Skeletal muscle cell (primary cell): ENCODE measurements around the gene PLXNA3.

Source experiments
- DNase-seq: peaks from one replicate; pipeline ENCODE4 v3.0.0-alpha.2; 2010; ENCODE audit warnings: low read depth
- H3K4me3 ChIP-seq: 2 replicates; pipeline ENCODE4 v1.5.1; 2011; ENCODE audit warnings: low read depth, mild to moderate bottlenecking, control low read depth, low read length, moderate library complexity

Gene PLXNA3

DNA sequence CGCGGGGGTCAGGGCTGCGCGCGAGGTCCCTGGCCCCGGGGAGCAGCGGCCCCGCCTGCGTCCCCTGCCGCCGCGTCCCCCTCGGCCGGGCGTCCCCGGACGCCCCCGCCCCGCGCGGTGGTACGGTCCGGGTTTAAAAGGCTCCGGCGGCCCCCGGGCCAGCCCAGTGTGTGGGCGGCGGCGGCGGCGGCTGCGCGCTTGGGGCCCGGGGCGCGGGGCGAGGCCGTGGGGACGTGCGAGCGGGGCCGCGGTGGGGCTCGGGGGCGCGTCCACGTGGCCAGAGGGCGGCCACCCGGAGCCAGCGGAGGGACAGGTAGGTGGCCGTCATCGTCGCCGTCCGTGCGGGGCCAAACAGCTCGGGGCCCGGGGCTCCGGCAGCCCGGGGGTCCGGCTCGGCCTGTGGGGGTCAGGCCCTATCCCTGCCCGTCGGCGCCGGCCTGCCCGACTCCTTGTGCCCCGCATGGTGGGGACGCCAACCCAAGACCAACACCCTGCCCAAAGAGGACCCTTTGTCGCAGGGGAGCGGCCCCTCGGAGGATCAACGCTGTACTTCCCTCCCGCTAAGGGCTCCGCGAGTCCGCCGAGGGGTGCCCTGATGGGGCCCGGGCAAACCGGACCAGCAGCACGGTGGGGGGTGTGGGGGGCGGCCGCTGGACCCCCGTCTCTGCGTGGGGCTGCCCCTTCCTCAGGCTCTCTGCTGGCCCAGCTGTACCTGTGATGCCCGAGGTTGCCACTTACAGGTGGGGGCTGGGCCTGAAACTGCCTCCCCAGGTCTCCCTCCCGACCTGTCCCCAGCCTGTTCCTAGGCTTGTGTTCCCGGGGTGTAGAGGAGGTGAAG is at the start of gene PLXNA3:
PLXNA3 (plus strand) TSS at position 166 of the 838 bp plus-strand sequence. CDS start 1,903 bp downstream, outside the sequence.
- peak within 1 kb of the TSS; percentile 74 for H3K4me3 ChIP-seq
- DNase-seq, result no peak

DNA sequence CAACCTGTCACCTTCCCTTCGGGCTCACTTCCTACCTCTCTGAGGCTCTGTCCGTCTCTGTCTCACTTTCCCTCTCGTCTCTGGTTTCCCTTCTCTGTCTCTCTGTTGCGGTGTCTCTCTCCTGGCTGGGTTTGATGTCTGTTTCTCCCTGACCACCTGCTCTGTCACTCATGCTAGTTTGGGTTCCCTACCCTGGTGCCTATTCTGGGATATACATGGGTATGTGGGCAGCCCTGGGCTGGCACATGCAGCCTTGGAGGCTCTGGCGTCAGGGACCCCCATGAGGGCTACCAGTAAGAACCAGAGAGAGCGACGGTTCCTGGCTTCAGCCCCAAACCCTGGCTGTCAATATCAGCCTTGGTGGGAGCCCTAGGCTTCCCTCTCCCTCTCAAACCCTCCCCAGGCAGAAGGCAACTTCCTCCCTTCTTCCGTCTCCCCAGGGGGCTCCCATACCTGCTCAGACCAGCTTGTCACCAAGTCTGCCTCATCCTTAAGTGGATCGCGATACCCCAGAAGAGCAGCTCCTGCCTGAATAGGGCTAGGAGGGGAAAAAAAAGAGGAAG is 49.3 kb upstream of the PLXNA3 start:
- DNase-seq, result no peak
- H3K4me3 ChIP-seq, result peak overlapping the region; percentile 56

DNA sequence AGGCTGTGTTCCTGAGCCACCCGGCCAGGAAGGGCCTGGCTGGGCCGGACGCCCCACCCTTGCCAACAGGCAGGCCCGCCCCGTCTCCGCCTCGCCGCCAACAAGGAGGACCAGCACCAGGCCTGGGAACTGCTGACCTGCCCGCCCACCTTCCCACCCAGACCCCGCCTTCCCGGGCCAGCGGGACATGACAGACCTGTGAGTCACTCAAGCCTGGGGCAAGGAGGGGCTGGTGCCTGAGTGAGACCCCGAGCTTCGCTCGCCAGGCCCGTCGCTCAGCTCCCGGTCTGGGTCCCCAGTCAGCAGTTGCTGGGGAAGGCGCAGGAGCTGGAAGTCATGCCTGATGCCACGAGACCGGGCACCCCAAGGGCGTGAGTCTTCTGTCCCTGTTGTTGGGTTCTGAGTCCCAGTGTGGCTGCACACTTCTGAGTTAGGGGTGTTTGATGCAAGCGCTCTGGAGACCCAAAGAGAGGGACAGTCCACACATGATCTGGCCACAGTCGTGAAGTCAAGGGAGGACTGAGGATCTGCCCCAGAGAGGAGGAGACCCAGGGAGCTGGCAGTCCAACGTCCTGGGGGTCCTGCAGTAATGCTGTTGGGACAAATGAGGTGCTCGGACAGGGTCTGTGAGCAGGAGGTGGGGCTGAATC is 48.7 kb upstream of the PLXNA3 start, which contains the start of gene DNASE1L1:
DNASE1L1 (minus strand) TSS at position 33 of the 650 bp plus-strand sequence. CDS start 3,686 bp downstream, outside the sequence.
- peak within 1 kb of the TSS; percentile 56 for H3K4me3 ChIP-seq
- DNase-seq, result peak; percentile 71

DNA sequence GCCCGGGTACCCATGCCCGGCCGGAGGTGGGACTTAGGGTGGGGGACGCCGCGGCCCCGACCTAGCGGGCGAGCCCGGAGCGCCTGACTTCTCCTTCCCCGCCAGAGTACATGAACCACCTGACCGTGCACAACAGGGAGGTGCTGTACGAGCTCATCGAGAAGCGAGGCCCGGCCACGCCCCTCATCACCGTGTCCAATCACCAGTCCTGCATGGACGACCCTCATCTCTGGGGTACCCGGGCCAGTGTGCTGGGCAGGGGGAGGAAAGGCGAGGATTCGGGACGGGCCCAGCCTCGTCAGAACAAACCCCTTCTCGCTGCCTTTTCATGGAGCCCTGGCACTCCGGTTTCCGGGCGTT is 46.1 kb upstream of the PLXNA3 start:
- DNase-seq, result no peak
- H3K4me3 ChIP-seq, result peak overlapping the region; percentile 64

DNA sequence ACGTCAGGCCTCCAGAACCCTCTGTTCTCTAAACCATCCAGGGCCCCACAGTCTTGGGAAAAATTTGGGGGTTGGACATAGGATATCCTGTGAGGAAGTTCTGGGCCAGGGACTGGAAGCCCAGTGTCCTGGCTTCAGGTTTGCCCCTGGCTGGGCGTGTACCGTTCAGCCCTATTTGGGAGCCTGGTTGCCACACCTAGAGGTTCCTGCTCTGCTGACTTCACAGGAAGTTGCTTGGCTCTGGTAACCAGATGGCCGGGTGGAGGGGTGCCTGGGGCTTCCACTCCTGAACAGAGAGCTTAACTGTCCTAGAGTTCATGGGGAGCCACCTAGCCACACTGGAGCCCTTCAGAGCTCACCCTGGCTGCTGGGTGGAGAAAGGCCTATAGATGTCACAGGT is 45.6 kb upstream of the PLXNA3 start:
- H3K4me3 ChIP-seq, result peak overlapping the region; percentile 64
- DNase-seq, result no peak

DNA sequence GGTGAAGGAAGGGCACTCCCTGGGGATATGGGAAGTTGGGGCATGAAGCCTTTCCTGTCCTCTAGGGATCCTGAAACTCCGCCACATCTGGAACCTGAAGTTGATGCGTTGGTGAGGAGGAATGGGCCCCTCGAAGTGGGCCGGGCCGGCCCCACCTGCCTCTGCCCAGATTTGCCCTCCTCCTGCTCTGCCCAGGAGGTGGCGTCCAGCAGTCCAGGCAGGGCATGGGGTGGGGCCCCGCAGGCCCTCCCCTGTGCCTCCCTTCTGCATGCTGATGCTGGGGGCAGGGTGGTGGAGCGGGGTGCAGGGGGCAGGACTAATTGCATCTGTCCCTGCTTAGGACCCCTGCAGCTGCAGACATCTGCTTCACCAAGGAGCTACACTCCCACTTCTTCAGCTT is 44.9 kb upstream of the PLXNA3 start:
- no peak overlapping the region for H3K4me3 ChIP-seq
- DNase-seq, result no peak

DNA sequence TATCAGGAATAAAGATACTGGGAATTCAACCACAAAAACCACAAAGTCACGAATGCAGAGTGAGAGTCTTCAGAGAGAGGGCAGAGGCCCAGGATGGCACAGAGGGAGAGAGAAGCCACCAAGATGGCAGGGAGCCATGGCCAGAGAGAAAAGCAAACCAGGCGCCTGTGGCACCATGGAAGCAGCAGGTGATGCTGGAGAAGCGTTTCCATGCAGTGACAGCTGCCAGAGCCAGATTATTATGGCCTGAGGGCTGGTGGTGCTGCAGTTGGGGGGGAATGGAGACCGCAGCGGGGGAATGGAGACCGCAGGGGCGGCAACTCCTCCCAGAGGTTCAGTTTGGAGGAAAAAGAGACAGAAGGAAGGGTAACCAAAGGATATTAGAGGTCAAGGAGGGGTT is 40.9 kb upstream of the PLXNA3 start:
- no peak for DNase-seq
- no peak overlapping the region for H3K4me3 ChIP-seq

DNA sequence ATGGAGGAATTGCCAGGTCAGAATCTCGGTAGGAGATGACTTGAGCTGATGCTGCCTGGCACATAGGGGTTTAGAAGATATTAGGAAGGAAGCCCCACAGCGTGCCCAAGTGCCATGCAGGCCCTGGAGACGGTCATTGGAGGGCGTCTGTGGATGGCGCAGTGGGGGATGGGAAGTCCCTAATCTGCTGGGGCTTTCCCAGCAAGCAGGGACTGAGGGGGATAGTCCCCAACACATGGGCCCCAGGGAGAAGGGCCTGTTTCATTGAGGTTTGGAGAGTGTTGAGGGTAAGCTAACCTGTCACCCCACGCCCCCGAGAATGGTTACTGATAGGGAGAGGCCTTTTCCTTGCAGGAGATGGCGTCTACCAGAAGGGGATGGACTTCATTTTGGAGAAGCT is 38.9 kb upstream of the PLXNA3 start:
- no peak for DNase-seq
- no peak overlapping the region for H3K4me3 ChIP-seq

DNA sequence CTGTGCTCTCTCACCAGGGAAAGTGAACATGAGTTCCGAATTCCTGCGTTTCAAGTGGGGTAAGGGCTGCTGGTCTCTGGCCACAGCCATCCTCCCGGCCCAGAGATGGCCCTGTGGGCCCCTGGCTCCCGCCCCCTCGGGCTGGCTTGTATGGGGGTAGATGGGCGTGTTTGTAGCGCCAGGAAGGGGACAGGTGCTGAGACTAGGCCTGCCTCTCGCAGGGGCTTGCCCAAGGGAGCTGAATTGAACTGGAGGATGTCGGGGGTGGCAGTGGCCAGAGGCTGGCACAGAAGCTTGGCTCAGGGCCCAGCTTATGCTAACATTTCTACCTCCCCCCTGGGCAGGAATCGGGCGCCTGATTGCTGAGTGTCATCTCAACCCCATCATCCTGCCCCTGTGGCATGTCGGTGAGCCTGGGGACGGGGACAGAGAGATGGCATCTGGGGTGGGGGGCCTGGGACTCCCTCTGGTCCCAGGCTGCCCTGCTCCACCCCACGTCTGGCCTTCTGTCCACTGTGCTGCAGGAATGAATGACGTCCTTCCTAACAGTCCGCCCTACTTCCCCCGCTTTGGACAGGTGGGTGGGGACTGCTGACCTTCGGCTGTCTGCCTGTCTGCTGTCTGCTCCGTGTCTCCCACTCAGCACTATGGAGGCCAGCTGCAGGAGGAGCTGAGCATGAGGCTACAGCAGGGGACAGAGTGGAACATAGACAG is 38.2 kb upstream of the PLXNA3 start:
- no peak overlapping the region for H3K4me3 ChIP-seq
- no peak for DNase-seq

GRCh38 chrX:154420402-154420756 is 37.7 kb upstream of the PLXNA3 start:
- DNase-seq, result no peak
- no peak overlapping the region for H3K4me3 ChIP-seq

DNA sequence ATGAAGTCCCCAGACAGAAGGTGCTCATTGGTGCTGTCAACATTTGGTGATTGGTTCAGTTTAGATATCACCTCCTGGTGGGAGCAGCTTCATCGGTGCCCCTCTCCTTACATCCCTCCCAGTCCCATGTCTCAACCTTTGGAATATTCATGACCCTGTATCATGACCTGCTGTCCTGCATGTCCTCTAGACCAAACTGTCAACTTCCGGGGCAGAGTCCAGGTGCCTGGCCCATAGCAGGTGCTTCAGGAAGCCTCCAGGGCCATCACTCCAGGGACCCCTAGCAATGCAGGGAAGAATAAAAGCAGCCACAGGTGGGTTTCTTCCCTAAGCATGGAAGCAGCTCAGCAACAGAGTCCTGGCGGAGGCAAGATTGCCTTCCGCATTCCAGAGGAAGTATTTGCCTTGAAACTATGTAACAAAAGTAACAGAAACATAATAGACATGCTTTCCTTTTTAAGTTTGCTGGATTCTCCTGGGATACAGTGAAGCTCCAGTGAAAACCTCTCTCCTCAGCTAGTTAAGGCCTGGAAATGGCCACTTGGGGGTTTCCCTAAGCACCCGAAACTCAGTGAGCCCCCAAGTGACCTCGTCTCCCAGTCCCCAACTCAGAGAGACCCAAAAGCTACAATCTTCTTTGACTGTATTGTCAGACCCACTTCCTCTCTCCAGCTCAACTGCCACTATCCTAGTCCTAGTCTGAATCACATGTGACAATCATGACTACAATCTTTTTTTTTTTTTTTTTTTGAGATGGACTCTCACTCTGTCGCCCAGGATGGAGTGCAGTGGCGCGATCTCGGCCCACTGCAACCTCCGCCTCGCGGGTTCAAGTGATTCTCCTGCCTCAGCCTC is 30.9 kb upstream of the PLXNA3 start:
- no peak overlapping the region for H3K4me3 ChIP-seq
- DNase-seq, result no peak

DNA sequence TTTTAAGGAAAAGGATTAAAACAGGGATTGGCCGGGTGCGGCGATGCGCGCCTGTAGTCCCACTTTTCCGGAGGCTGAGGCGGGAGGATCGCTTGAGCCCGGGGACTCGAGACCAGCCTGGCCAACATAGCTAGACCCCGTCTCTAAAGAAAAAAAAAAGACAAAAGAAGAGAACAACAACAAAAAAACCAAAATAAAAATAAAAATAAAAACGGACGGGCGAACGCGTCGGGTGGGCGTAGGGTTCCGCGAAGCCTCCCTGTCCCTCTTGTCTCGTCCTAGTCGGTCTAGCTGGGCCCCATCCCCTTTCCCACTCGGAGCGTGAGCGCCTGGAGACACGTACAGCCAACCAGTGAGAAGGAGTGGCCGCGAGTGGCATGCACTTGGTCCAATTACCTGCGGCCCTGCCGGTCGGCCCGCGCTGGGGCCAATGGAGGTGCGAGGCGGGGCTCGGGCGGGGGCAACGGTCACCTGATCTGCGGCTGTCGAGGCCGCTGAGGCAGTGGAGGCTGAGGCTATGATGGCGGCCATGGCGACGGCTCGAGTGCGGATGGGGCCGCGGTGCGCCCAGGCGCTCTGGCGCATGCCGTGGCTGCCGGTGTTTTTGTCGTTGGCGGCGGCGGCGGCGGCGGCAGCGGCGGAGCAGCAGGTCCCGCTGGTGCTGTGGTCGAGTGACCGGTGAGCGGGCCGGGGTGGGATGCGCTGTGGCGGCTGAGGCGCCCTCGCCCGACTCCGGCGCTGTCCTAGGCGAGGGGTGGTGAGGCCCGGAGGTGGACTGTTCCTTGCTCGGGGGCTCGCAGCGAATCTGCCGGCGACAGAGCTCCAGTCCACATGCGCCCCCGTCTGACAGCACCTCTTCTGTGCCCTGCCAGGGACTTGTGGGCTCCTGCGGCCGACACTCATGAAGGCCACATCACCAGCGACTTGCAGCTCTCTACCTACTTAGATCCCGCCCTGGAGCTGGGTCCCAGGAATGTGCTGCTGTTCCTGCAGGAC is 29.6 kb upstream of the PLXNA3 start, which contains the start of gene ATP6AP1:
ATP6AP1 (plus strand) TSS at position 502 of the 996 bp plus-strand sequence; CDS start at position 518, 16 bp downstream.
- H3K4me3 ChIP-seq, result peak within 1 kb of the TSS; percentile 63
- DNase-seq, result peak; percentile 81

DNA sequence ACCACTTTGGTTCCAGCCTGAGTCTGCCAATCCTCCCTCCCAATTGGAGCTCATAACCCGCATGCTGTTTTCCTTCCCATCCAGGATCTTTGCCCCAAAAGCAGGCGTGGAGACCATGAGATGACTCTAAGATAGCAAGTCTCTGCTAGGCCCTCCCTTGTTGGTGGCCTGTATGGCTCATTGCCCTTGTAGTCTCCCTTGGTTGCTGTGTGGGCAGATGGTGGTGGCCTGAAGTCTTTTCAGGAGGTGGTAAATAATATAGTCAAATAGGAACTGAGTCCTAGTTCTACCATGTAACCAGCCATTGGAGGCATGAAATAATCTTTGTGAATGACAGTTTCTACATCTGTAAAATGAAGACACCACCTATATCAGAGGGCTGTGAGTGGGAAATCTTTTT is 28.4 kb upstream of the PLXNA3 start:
- H3K4me3 ChIP-seq, result no peak overlapping the region

GRCh38 chrX:154430479-154430878 is 27.6 kb upstream of the PLXNA3 start:
- no peak overlapping the region for H3K4me3 ChIP-seq
- DNase-seq, result no peak

More for the DNA sequence above, 28.4 kb upstream of the PLXNA3 start:
- DNase-seq, result no peak

GRCh38 chrX:154430916-154431315 is 27.2 kb upstream of the PLXNA3 start:
- no peak overlapping the region for H3K4me3 ChIP-seq
- DNase-seq, result no peak

- no peak for DNase-seq
- no peak overlapping the region for H3K4me3 ChIP-seq
Measured at GRCh38 chrX:154431341-154431740, 26.7 kb upstream of the PLXNA3 start.

DNA sequence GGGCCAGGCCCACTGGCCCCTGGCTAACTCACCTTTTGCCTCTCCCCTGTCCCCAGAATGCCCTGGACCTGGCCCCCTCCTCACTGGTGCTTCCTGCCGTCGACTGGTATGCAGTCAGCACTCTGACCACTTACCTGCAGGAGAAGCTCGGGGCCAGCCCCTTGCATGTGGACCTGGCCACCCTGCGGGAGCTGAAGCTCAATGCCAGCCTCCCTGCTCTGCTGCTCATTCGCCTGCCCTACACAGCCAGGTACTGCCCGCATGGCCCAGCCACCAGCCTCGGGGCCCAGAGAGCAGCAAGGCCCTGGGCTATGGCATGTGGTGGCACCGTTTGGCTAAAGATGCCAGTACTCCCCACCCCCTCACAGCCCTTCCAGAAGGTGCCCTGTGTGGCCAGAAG is 25.9 kb upstream of the PLXNA3 start:
- H3K4me3 ChIP-seq, result no peak overlapping the region
- DNase-seq, result no peak

- no peak overlapping the region for H3K4me3 ChIP-seq
- DNase-seq, result no peak
Measured at GRCh38 chrX:154433605-154434004, 24.5 kb upstream of the PLXNA3 start.
